SJCRH30 (cell line): ENCODE results near the gene LUC7L2. TPM values are rescaled to one million over a fixed set of nuclear protein-coding genes. Genes with fewer than 3 reads are reported as not detected.
"Not testable (repeated sequence)": the region's sequence is repeated elsewhere in the genome, so short reads cannot be mapped to it uniquely, and the experiment has no call there.

Experiments used
- DNase-seq, 2 experiments: peaks; one replicate each; pipeline ENCODE4 v3.0.0-alpha.2; 2015 to 2020
- H3K27ac ChIP-seq: fragments of 250-450 bp; sonication (Bioruptor Pico); 2 replicates; pipeline ENCODE4 v1.5.1; 2020; ENCODE audit warnings: mild to moderate bottlenecking, moderate library complexity
- H3K27me3 ChIP-seq: fragments of 250-450 bp; sonication (Bioruptor Pico); 2 replicates; pipeline ENCODE4 v1.5.1; 2020; ENCODE audit warnings: mild to moderate bottlenecking, moderate library complexity
- H3K36me3 ChIP-seq: fragments of 250-450 bp; sonication (Bioruptor Pico); 2 replicates; pipeline ENCODE4 v1.5.1; 2020; ENCODE audit warnings: mild to moderate bottlenecking, moderate library complexity
- H3K4me1 ChIP-seq: fragments of 250-450 bp; sonication (Bioruptor Pico); 2 replicates; pipeline ENCODE4 v1.5.1; 2020; ENCODE audit warnings: mild to moderate bottlenecking, moderate library complexity
- H3K4me3 ChIP-seq: fragments of 250-450 bp; sonication (Bioruptor Pico); 2 replicates; pipeline ENCODE4 v1.5.1; 2020; ENCODE audit warnings: mild to moderate bottlenecking, moderate library complexity
- H3K9me3 ChIP-seq: fragments of 250-450 bp; sonication (Bioruptor Pico); replicated peaks from 2 replicates; pipeline ENCODE4 v1.5.1; 2020; ENCODE audit warnings: mild to moderate bottlenecking, moderate library complexity
- total RNA-seq: library from RNA; depleted of rRNA; stranded (reverse); fragments of >200 nt; shearing (Covaris generic); gene quantifications from 2 replicates; pipeline ENCODE4 v1.2.3, GENCODE V29; 2014

Gene LUC7L2
- total RNA-seq, 1 experiment from 2014 or later: 111 TPM

GRCh38 chr7:139403601-139404000 is 43.9 kb downstream of the LUC7L2 start:
- no peak for DNase-seq
- peaks cover 89% of the 10 kb centered on the region for H3K36me3 ChIP-seq
- H3K27me3 ChIP-seq: no peaks in the 10 kb centered on the region
- no peak overlapping the region for H3K27ac ChIP-seq
- H3K4me1 ChIP-seq: no peaks in the 10 kb centered on the region
- no peaks in the 10 kb centered on the region for H3K9me3 ChIP-seq
- H3K4me3 ChIP-seq: no peak overlapping the region

GRCh38 chr7:139407555-139407954 is 47.9 kb downstream of the LUC7L2 start:
- DNase-seq: no peak
- no peaks in the 10 kb centered on the region for H3K27me3 ChIP-seq
- peaks cover 77% of the 10 kb centered on the region for H3K36me3 ChIP-seq
- no peak overlapping the region for H3K4me3 ChIP-seq
- no peaks in the 10 kb centered on the region for H3K4me1 ChIP-seq
- H3K9me3 ChIP-seq: no peaks in the 10 kb centered on the region
- no peak overlapping the region for H3K27ac ChIP-seq

- not testable (repeated sequence) for H3K4me1 ChIP-seq, H3K4me3 ChIP-seq, H3K9me3 ChIP-seq, H3K27me3 ChIP-seq, H3K27ac ChIP-seq, DNase-seq
- H3K36me3 ChIP-seq: peaks cover 68% of the 10 kb centered on the region
Observed at GRCh38 chr7:139414743-139415402, 55.2 kb downstream of the LUC7L2 start.

- H3K27ac ChIP-seq: no peak overlapping the region
- no peaks in the 10 kb centered on the region for H3K4me1 ChIP-seq
- no peak for DNase-seq
- H3K4me3 ChIP-seq: no peak overlapping the region
- H3K36me3 ChIP-seq: peaks cover 61% of the 10 kb centered on the region
- H3K27me3 ChIP-seq: no peaks in the 10 kb centered on the region
- H3K9me3 ChIP-seq: no peaks in the 10 kb centered on the region
Observed at GRCh38 chr7:139416405-139416804, 56.7 kb downstream of the LUC7L2 start.

- peaks cover 69% of the 10 kb centered on the region for H3K36me3 ChIP-seq
- no peaks in the 10 kb centered on the region for H3K4me1 ChIP-seq
Observed at GRCh38 chr7:139417478-139417877, 57.8 kb downstream of the LUC7L2 start.

GRCh38 chr7:139421123-139421522 is 61.4 kb downstream of the LUC7L2 start:
- Histone ChIP-seq H3K4me3 (no peak overlapping the region), H3K4me1 (no peaks in the 10 kb centered on the region), H3K27ac (no peak overlapping the region), H3K9me3 (no peaks in the 10 kb centered on the region), H3K27me3 (no peaks in the 10 kb centered on the region), H3K36me3 (peaks cover 58% of the 10 kb centered on the region)
- no peak for DNase-seq

More at GRCh38 chr7:139417478-139417877, 57.8 kb downstream of the LUC7L2 start:
- Histone ChIP-seq H3K9me3 (no peaks in the 10 kb centered on the region), H3K27ac (no peak overlapping the region), H3K4me3 (no peak overlapping the region), H3K27me3 (no peaks in the 10 kb centered on the region)
- no peak for DNase-seq

- Histone ChIP-seq H3K36me3 (peaks cover 48% of the 10 kb centered on the region), H3K27ac (no peak overlapping the region)
- DNase-seq: no peak
Observed at GRCh38 chr7:139422126-139422525, 62.4 kb downstream of the LUC7L2 start.

GRCh38 chr7:139423091-139423490 is 63.4 kb downstream of the LUC7L2 start:
- Histone ChIP-seq H3K4me1 (no peaks in the 10 kb centered on the region), H3K9me3 (no peaks in the 10 kb centered on the region), H3K27ac (no peak overlapping the region), H3K27me3 (no peaks in the 10 kb centered on the region), H3K4me3 (no peak overlapping the region), H3K36me3 (peaks cover 39% of the 10 kb centered on the region)
- no peak for DNase-seq

More at GRCh38 chr7:139422126-139422525, 62.4 kb downstream of the LUC7L2 start:
- Histone ChIP-seq H3K4me1 (no peaks in the 10 kb centered on the region), H3K27me3 (no peaks in the 10 kb centered on the region), H3K4me3 (no peak overlapping the region), H3K9me3 (no peaks in the 10 kb centered on the region)

GRCh38 chr7:139424004-139424403 is 64.3 kb downstream of the LUC7L2 start:
- H3K9me3 ChIP-seq: no peaks in the 10 kb centered on the region
- H3K4me1 ChIP-seq: no peaks in the 10 kb centered on the region
- no peak overlapping the region for H3K27ac ChIP-seq
- H3K4me3 ChIP-seq: no peak overlapping the region
- DNase-seq: no peak
- H3K36me3 ChIP-seq: peaks cover 30% of the 10 kb centered on the region
- H3K27me3 ChIP-seq: no peaks in the 10 kb centered on the region

GRCh38 chr7:139425701-139426100 is 66.0 kb downstream of the LUC7L2 start:
- H3K4me3 ChIP-seq, H3K27me3 ChIP-seq, H3K9me3 ChIP-seq, H3K27ac ChIP-seq, H3K4me1 ChIP-seq, DNase-seq: not testable (repeated sequence)
- H3K36me3 ChIP-seq: peaks cover 26% of the 10 kb centered on the region

- Histone ChIP-seq H3K27ac (no peak overlapping the region), H3K27me3 (no peaks in the 10 kb centered on the region), H3K4me1 (peaks cover 3% of the 10 kb centered on the region; the same call in 1 of the 2 replicates), H3K36me3 (peaks cover 21% of the 10 kb centered on the region), H3K4me3 (no peak overlapping the region), H3K9me3 (no peaks in the 10 kb centered on the region)
- DNase-seq: no peak
Observed at GRCh38 chr7:139426258-139427028, 66.7 kb downstream of the LUC7L2 start.

GRCh38 chr7:139427029-139427420 is 67.3 kb downstream of the LUC7L2 start:
- no peaks in the 10 kb centered on the region for H3K27me3 ChIP-seq
- H3K9me3 ChIP-seq: no peaks in the 10 kb centered on the region
- no peak overlapping the region for H3K27ac ChIP-seq
- H3K36me3 ChIP-seq: peaks cover 16% of the 10 kb centered on the region
- no peak for DNase-seq
- H3K4me1 ChIP-seq: peaks cover 3% of the 10 kb centered on the region; the same call in 1 of the 2 replicates
- H3K4me3 ChIP-seq: no peak overlapping the region

- no peak for DNase-seq
- peaks cover 10% of the 10 kb centered on the region for H3K36me3 ChIP-seq
- H3K9me3 ChIP-seq: no peaks in the 10 kb centered on the region
- no peak overlapping the region for H3K4me3 ChIP-seq
- peaks cover 3% of the 10 kb centered on the region; the same call in 1 of the 2 replicates for H3K4me1 ChIP-seq
- H3K27ac ChIP-seq: no peak overlapping the region
- no peaks in the 10 kb centered on the region for H3K27me3 ChIP-seq
Observed at GRCh38 chr7:139427788-139428187, 68.1 kb downstream of the LUC7L2 start.

- not testable (repeated sequence) for H3K9me3 ChIP-seq, H3K4me1 ChIP-seq, DNase-seq, H3K4me3 ChIP-seq, H3K27ac ChIP-seq, H3K36me3 ChIP-seq, H3K27me3 ChIP-seq
Observed at GRCh38 chr7:139429735-139430134, 70.0 kb downstream of the LUC7L2 start.

GRCh38 chr7:139430443-139430842 is 70.7 kb downstream of the LUC7L2 start:
- no peak for DNase-seq
- no peak overlapping the region for H3K27ac ChIP-seq
- no peak overlapping the region for H3K4me3 ChIP-seq
- H3K9me3 ChIP-seq: no peaks in the 10 kb centered on the region
- H3K4me1 ChIP-seq: peaks cover 3% of the 10 kb centered on the region; the same call in 1 of the 2 replicates
- 0 out of 2 replicates have a peak, but pooled peaks cover 7% of the 10 kb centered on the region for H3K36me3 ChIP-seq
- H3K27me3 ChIP-seq: no peaks in the 10 kb centered on the region
